22Rv1 (cell line): ENCODE results near the gene ZNF627.

Experiments used
- CTCF ChIP-seq: fragments of 450-650 bp; IDR thresholded peaks from 2 replicates; pipeline ENCODE4 v1.5.1; 2017; ENCODE audit warnings: mild to moderate bottlenecking
- ZFX ChIP-seq: fragments of 450-650 bp; IDR thresholded peaks from 2 replicates; pipeline ENCODE4 v1.6.1; 2017; ENCODE audit warnings: antibody characterized with exemption, borderline replicate concordance

- TF ChIP-seq CTCF (no peak), ZFX (no peak)
Measured at GRCh38 chr19:11633223-11633622, 35.9 kb downstream of the ZNF627 start.
